Retinal pigment epithelial cell (primary cell): ENCODE data around the gene PRKCD.

Source experiments
- DNase-seq: peaks from one replicate; pipeline ENCODE4 v3.0.0-alpha.2; 2010; ENCODE audit warnings: low read depth
- H3K4me3 ChIP-seq: 2 replicates; pipeline ENCODE4 v1.5.1; 2011; ENCODE audit warnings: mild to moderate bottlenecking, low read length, control low read depth, moderate library complexity
- TF ChIP-seq, protein P1 (sequence below): conservative IDR thresholded peaks from 2 replicates; pipeline ENCODE4 v1.5.1; 2011; ENCODE audit warnings: low read depth, low read length, control low read depth, inconsistent platforms

PRKCD gene

DNA sequence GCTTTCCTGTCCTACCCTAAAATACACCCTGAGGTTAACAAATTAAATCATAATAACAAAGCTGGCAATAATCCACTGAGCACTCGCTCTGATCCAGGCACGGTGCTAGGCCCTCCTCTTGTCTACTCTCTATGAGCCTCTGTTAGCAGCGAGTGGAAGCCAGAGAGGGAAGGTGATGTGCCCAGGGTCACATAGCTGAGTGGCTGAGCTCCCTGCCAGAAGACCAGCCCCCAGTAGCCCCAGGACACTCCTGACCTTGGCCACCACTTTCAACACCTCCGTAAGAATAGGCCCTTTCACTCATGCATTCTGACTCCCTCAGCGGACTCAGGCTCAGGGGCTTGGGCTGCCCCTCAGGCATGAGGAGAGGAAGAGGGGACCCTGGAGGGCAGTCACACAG lies 9.5 kb upstream of the PRKCD start:
- TF ChIP-seq, protein P1, sequence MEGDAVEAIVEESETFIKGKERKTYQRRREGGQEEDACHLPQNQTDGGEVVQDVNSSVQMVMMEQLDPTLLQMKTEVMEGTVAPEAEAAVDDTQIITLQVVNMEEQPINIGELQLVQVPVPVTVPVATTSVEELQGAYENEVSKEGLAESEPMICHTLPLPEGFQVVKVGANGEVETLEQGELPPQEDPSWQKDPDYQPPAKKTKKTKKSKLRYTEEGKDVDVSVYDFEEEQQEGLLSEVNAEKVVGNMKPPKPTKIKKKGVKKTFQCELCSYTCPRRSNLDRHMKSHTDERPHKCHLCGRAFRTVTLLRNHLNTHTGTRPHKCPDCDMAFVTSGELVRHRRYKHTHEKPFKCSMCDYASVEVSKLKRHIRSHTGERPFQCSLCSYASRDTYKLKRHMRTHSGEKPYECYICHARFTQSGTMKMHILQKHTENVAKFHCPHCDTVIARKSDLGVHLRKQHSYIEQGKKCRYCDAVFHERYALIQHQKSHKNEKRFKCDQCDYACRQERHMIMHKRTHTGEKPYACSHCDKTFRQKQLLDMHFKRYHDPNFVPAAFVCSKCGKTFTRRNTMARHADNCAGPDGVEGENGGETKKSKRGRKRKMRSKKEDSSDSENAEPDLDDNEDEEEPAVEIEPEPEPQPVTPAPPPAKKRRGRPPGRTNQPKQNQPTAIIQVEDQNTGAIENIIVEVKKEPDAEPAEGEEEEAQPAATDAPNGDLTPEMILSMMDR = no peak
- DNase-seq = no peak
- no peak overlapping the region for H3K4me3 ChIP-seq

DNA sequence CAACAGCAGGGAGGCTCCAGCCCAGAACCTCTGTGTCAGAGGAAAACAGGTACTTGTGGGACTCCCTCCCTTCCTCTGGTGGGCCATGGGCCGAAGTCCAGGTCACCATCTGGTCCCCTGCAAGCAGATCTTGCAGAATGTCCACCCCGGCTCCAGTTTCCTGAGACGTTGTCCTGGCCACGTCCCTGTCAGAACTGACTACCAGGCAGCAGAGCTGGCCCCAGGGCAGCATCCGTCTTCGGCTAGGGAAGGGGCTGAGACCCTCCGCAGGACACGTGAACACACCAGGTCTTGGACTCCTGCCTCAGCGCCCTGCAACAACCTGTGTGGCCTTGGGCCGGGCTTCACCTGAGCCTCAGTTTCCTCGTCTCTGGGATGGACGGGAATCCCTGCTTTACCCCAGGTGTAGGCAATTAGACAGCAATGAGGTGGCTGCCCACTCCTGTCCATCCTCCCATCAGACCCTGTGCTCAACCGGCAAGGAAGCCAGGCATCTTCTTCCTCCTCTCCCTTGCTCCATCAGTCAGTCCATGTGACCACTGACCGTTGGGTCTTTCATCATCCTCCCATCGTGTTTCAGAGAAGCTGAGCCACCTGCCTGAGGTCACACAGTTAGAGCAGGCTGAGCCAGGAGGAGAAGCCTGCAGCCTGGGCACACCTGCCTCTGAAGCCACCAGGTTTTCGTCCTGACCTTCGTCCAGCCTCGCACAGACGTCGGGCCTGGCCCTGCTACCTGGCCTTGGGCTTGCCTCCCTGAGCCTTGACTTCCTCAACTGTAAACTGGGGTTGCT lies 8.9 kb upstream of the PRKCD start:
- no peak overlapping the region for H3K4me3 ChIP-seq
- DNase-seq = no peak
- TF ChIP-seq, protein P1 = no peak

DNA sequence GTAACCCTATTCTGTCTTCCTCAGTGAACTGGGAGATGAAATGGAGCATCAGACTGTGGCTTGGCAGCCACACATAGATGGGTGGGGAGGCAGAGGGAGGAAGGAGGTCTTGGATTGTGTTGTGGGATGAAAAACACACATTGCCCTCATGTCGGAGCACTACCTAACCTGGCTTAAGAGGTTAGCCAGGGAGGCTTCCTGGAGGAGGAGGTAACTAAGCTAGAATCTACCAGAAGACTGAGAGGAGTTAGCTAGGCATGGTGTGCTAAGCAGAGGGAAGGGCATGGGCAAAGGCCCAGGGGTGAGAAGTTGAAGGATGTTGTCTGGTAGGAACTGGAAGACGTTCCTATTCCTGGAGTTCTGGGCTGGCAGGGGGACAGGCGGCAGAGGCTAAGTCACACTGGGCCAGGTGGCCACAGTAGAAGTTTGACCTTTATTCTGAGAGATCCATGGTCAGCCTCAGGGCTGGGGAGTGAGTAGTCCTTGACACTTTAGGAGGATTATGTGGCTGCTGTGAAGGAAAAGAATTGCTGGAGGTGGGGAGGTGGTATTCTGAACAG lies 7.7 kb upstream of the PRKCD start:
- TF ChIP-seq, protein P1 = no peak
- DNase-seq = no peak
- no peak overlapping the region for H3K4me3 ChIP-seq

DNA sequence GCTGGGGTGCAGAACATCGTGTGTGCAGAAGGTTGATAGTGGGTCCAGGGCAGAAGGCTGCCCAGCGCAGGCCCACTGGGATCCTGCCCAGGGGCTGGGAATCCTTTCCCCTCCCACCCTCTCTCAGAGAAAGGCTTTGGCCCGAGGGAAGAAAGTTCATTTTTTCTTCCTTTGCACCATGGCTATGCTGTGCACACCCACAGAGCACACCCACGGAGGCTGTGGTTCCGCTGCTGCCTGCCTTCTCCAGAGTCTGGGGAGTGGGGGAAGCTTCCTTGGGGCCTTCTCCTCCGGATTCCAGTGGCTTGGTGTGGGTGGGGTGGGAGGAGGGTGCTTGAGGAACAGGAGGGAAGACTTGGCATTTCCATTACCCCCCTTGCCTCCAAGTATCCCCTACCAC lies 7.0 kb upstream of the PRKCD start:
- no peak for DNase-seq
- no peak overlapping the region for H3K4me3 ChIP-seq
- TF ChIP-seq, protein P1 = no peak

DNA sequence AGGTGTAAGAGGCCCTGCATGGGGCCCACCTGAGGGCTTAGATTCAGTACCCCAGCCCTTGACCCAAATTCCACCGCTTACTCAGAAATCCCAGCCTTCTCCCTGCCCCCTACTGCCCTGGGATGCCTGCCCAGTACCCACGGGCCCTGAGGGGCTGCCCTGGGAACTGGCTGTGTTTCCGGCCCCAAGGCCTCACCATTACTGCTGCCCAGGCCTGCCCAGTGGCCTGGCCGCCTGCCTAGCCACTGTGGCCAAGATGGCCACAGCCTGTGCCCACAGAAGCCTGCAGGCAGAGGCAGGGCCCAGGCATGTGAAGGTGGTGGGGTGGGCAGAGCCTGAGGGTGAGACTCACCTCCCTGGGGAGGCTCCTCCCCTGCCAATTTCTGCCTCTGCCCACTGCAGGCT lies 6.1 kb upstream of the PRKCD start:
- no peak overlapping the region for H3K4me3 ChIP-seq
- TF ChIP-seq, protein P1 = no peak
- no peak for DNase-seq

DNA sequence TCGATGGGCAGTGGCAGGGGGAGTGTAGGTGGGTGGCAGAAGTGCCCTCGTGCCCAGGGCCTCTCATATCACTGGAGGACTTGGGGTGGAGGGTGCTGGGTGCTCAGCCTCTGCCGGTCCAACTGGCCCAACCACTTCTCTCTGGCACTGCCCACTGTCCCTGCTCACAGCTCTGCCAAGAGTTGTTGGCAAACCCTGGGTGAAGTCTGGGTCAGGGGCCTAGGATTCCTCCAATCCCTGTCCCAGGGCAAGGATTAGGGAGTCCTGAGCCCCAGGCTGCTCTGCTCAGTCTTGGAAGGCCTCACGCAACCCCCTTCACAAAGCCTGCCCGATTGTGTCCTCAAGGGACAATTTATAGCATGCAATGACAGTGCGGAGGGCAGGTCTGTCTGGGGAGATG lies 5.2 kb upstream of the PRKCD start:
- H3K4me3 ChIP-seq = no peak overlapping the region
- TF ChIP-seq, protein P1 = no peak
- DNase-seq = no peak

DNA sequence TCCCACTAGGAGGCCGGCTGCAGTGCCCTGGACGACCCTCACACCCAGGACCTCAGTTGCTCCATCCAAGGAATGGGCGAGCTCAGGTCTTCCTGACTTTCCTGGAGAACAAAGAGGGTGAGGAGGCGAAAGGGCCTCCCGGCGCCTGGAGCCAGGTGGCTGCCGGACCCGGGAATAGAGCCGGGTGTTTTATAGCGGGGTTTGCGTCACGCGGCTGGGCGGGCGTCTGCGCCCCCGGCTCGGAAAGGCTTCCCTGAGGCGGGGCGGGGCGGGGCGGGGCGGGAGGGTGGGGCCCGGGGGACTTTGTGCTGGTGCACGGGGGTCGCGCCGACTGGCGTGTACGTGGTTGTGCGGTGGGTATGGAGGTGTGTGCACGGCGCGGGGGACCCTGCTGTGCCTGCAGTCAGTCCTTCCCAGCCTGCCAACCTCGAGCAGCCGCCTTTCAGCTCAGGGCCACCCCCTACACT lies 4.6 kb upstream of the PRKCD start:
- TF ChIP-seq, protein P1 = no peak
- DNase-seq = no peak
- peak overlapping the region; percentile 10 for H3K4me3 ChIP-seq
